ENCODE measurements around the gene SMC6.

Gene SMC6

GRCh38 chr2:17690776-17691175 lies 62.8 kb downstream of the SMC6 start:
- Histone ChIP-seq H3K4me1 (ENCODE audit: insufficient read depth, low read length) (no peaks in the 10 kb centered on the region), H3K36me3 (ENCODE audit: insufficient read depth, low read depth, low read length) (peaks cover 83% of the 10 kb centered on the region), H3K27ac (ENCODE audit: low read length) (no peak overlapping the region), H3K27me3 (ENCODE audit: insufficient read depth, low read length) (no peaks in the 10 kb centered on the region), H3K9me3 (ENCODE audit: insufficient read depth, low read depth, low read length) (no peaks in the 10 kb centered on the region), H3K9ac (ENCODE audit: low read depth, low read length) (no peak overlapping the region), H3K4me3 (ENCODE audit: low read length) (no peak overlapping the region)

GRCh38 chr2:17689010-17689409 lies 64.6 kb downstream of the SMC6 start:
- peaks cover 81% of the 10 kb centered on the region for H3K36me3 ChIP-seq (ENCODE audit: insufficient read depth, low read depth, low read length)
- H3K27ac ChIP-seq (ENCODE audit: low read length), result no peak overlapping the region
- H3K9ac ChIP-seq (ENCODE audit: low read depth, low read length), result no peak overlapping the region

GRCh38 chr2:17688600-17688999 lies 65.0 kb downstream of the SMC6 start:
- H3K9ac ChIP-seq (ENCODE audit: low read depth, low read length), result no peak overlapping the region
- H3K9me3 ChIP-seq (ENCODE audit: insufficient read depth, low read depth, low read length), result no peaks in the 10 kb centered on the region
- H3K4me3 ChIP-seq (ENCODE audit: low read length), result no peak overlapping the region
- H3K27ac ChIP-seq (ENCODE audit: low read length), result no peak overlapping the region
- no peaks in the 10 kb centered on the region for H3K4me1 ChIP-seq (ENCODE audit: insufficient read depth, low read length)
- peaks cover 81% of the 10 kb centered on the region for H3K36me3 ChIP-seq (ENCODE audit: insufficient read depth, low read depth, low read length)
- no peaks in the 10 kb centered on the region for H3K27me3 ChIP-seq (ENCODE audit: insufficient read depth, low read length)

More at GRCh38 chr2:17689010-17689409, 64.6 kb downstream of the SMC6 start:
- no peak overlapping the region for H3K4me3 ChIP-seq (ENCODE audit: low read length)
- H3K9me3 ChIP-seq (ENCODE audit: insufficient read depth, low read depth, low read length), result no peaks in the 10 kb centered on the region
- no peaks in the 10 kb centered on the region for H3K4me1 ChIP-seq (ENCODE audit: insufficient read depth, low read length)
- H3K27me3 ChIP-seq (ENCODE audit: insufficient read depth, low read length), result no peaks in the 10 kb centered on the region

GRCh38 chr2:17683981-17684380 lies 69.6 kb downstream of the SMC6 start:
- Histone ChIP-seq H3K4me1 (ENCODE audit: insufficient read depth, low read length) (no peaks in the 10 kb centered on the region), H3K36me3 (ENCODE audit: insufficient read depth, low read depth, low read length) (peaks cover 97% of the 10 kb centered on the region), H3K4me3 (ENCODE audit: low read length) (no peak overlapping the region), H3K27me3 (ENCODE audit: insufficient read depth, low read length) (no peaks in the 10 kb centered on the region), H3K27ac (ENCODE audit: low read length) (no peak overlapping the region), H3K9ac (ENCODE audit: low read depth, low read length) (no peak overlapping the region), H3K9me3 (ENCODE audit: insufficient read depth, low read depth, low read length) (no peaks in the 10 kb centered on the region)

DNA sequence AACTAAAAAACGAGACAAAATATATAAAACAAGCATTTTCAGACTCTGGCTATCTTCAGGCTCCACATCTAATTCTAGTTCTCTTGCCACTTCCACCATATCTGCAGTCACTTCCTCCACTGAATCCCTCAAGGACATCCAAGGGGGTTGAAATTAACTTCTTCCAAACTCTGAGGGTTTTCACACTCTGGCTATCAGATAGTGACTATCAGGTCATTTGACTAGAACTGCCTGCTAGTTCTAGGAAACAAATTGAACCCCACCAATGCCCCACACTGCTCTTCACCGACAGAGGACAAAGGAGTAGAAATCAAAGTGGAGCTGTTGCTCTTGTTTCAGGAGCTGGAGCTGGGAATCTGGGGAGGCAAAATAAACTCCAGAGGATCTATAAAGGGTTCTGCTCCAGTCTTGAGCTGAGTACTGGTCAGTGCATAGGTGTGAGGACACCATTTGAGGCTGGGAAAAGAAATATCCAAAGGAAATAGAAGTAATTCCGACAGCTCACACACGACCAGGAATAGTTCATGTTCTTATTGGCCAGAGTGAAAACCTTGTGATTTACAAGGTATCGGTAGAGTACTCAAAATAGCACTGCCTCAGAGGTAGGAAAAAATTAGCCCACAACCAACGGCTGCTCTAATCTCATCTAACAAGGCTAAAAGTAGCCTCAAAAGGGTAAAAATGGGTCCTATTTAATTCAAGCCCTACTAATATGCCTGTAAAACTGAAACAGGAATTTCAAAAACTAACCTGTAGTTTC lies 71.3 kb downstream of the SMC6 start:
- H3K9ac ChIP-seq (ENCODE audit: low read depth, low read length), result no peak overlapping the region
- peaks cover 97% of the 10 kb centered on the region for H3K36me3 ChIP-seq (ENCODE audit: insufficient read depth, low read depth, low read length)
- H3K4me3 ChIP-seq (ENCODE audit: low read length), result no peak overlapping the region
- H3K27me3 ChIP-seq (ENCODE audit: insufficient read depth, low read length), result no peaks in the 10 kb centered on the region
- no peak overlapping the region for H3K27ac ChIP-seq (ENCODE audit: low read length)
- H3K4me1 ChIP-seq (ENCODE audit: insufficient read depth, low read length), result no peaks in the 10 kb centered on the region
- H3K9me3 ChIP-seq (ENCODE audit: insufficient read depth, low read depth, low read length), result no peaks in the 10 kb centered on the region

DNA sequence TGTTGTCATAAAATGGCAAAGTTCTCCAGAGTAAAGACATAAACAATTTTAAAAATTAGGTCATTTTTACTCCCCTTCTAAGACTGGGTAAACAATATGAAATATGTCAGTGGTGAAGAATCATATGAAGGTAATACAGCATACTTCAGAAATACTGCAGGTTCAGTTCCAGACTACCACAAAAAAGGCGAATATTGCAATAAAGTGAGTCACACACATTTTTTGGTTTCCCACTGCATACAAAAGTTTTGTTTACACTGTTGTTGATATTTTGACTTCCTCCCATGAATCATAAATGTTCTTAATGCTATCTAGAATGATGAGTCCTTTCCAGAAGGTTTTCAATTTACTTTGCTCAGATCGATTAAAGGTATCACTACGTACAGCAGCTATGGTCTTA lies 73.5 kb downstream of the SMC6 start:
- Histone ChIP-seq H3K9ac (ENCODE audit: low read depth, low read length) (no peak overlapping the region), H3K9me3 (ENCODE audit: insufficient read depth, low read depth, low read length) (no peaks in the 10 kb centered on the region), H3K27me3 (ENCODE audit: insufficient read depth, low read length) (no peaks in the 10 kb centered on the region), H3K4me1 (ENCODE audit: insufficient read depth, low read length) (no peaks in the 10 kb centered on the region), H3K4me3 (ENCODE audit: low read length) (no peak overlapping the region), H3K36me3 (ENCODE audit: insufficient read depth, low read depth, low read length) (peaks cover 97% of the 10 kb centered on the region), H3K27ac (ENCODE audit: low read length) (no peak overlapping the region)

- no peak overlapping the region for H3K9ac ChIP-seq (ENCODE audit: low read depth, low read length)
- H3K27me3 ChIP-seq (ENCODE audit: insufficient read depth, low read length), result no peaks in the 10 kb centered on the region
- peaks cover 63% of the 10 kb centered on the region for H3K36me3 ChIP-seq (ENCODE audit: insufficient read depth, low read depth, low read length)
- H3K4me1 ChIP-seq (ENCODE audit: insufficient read depth, low read length), result no peaks in the 10 kb centered on the region
- H3K27ac ChIP-seq (ENCODE audit: low read length), result no peak overlapping the region
- no peak overlapping the region for H3K4me3 ChIP-seq (ENCODE audit: low read length)
- H3K9me3 ChIP-seq (ENCODE audit: insufficient read depth, low read depth, low read length), result no peaks in the 10 kb centered on the region
Observed at GRCh38 chr2:17674817-17675216, 78.8 kb downstream of the SMC6 start.

DNA sequence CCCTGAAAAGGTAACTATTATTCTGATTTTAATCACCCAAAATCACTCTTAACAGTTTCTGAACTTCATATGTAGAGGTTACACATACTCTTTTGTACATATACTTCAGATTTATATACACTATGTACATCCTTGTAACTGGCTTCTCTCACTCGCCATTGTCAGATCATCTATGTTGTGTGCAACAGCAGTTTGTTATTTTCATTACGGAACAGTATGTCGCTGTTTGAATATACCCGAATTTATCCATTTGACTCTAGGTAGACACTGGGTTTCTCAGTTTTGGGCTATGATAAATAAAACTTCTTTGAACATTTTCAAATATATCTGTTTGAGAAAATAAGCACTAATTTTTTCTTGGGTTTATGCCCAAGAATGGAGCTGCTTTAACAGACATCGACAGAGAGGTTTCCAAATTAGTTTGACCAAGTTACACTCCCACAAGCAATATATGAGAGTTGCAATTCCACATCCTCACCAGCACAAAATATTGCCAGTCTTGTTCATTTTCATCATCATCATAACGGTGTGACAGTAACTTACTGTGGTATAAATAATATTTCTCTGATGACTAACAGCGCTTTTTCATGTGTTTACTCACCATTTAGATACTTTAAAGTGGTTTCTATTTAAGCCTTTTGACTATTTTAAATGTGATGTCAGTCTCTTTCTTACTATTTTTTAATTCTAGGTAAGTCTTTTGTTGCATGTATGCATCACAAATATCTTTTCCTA lies 80.9 kb downstream of the SMC6 start:
- Histone ChIP-seq H3K36me3 (ENCODE audit: insufficient read depth, low read depth, low read length) (peaks cover 63% of the 10 kb centered on the region), H3K4me1 (ENCODE audit: insufficient read depth, low read length) (no peaks in the 10 kb centered on the region), H3K4me3 (ENCODE audit: low read length) (no peak overlapping the region), H3K27me3 (ENCODE audit: insufficient read depth, low read length) (no peaks in the 10 kb centered on the region), H3K9me3 (ENCODE audit: insufficient read depth, low read depth, low read length) (no peaks in the 10 kb centered on the region), H3K27ac (ENCODE audit: low read length) (no peak overlapping the region), H3K9ac (ENCODE audit: low read depth, low read length) (no peak overlapping the region)

GRCh38 chr2:17667898-17668297 lies 85.7 kb downstream of the SMC6 start:
- Histone ChIP-seq H3K27ac (ENCODE audit: low read length) (no peak overlapping the region), H3K36me3 (ENCODE audit: insufficient read depth, low read depth, low read length) (peaks cover 82% of the 10 kb centered on the region), H3K4me1 (ENCODE audit: insufficient read depth, low read length) (no peaks in the 10 kb centered on the region), H3K4me3 (ENCODE audit: low read length) (no peak overlapping the region), H3K9ac (ENCODE audit: low read depth, low read length) (no peak overlapping the region), H3K27me3 (ENCODE audit: insufficient read depth, low read length) (no peaks in the 10 kb centered on the region), H3K9me3 (ENCODE audit: insufficient read depth, low read depth, low read length) (no peaks in the 10 kb centered on the region)

DNA sequence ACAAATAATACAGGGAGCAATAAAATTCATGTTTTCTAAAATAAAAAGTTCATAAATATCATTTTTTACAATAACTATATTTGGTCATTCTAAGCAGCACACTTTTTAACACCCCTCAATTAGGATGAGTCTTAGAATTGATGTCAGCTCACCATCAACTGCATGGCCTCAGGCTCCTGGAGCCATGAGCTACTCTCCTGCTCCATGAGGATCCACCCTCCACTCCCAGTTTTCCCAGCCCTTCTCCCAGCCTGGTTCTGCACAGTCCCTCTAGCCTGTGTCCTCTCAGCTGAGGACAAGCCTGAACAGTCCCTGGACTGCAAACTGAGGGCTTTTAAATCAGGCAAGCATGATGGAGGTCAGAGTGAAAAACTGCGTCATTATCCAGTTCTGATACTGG lies 89.1 kb downstream of the SMC6 start:
- no peak overlapping the region for H3K27ac ChIP-seq (ENCODE audit: low read length)
- no peak overlapping the region for H3K9ac ChIP-seq (ENCODE audit: low read depth, low read length)
- H3K27me3 ChIP-seq (ENCODE audit: insufficient read depth, low read length), result no peaks in the 10 kb centered on the region
- H3K9me3 ChIP-seq (ENCODE audit: insufficient read depth, low read depth, low read length), result no peaks in the 10 kb centered on the region
- H3K36me3 ChIP-seq (ENCODE audit: insufficient read depth, low read depth, low read length), result peaks cover 78% of the 10 kb centered on the region
- H3K4me1 ChIP-seq (ENCODE audit: insufficient read depth, low read length), result no peaks in the 10 kb centered on the region
- no peak overlapping the region for H3K4me3 ChIP-seq (ENCODE audit: low read length)

GRCh38 chr2:17662723-17663122 lies 90.9 kb downstream of the SMC6 start:
- no peak overlapping the region for H3K4me3 ChIP-seq (ENCODE audit: low read length)
- H3K9ac ChIP-seq (ENCODE audit: low read depth, low read length), result no peak overlapping the region
- H3K36me3 ChIP-seq (ENCODE audit: insufficient read depth, low read depth, low read length), result peaks cover 59% of the 10 kb centered on the region
- H3K9me3 ChIP-seq (ENCODE audit: insufficient read depth, low read depth, low read length), result no peaks in the 10 kb centered on the region
- H3K27ac ChIP-seq (ENCODE audit: low read length), result no peak overlapping the region
- no peaks in the 10 kb centered on the region for H3K27me3 ChIP-seq (ENCODE audit: insufficient read depth, low read length)
- H3K4me1 ChIP-seq (ENCODE audit: insufficient read depth, low read length), result no peaks in the 10 kb centered on the region

DNA sequence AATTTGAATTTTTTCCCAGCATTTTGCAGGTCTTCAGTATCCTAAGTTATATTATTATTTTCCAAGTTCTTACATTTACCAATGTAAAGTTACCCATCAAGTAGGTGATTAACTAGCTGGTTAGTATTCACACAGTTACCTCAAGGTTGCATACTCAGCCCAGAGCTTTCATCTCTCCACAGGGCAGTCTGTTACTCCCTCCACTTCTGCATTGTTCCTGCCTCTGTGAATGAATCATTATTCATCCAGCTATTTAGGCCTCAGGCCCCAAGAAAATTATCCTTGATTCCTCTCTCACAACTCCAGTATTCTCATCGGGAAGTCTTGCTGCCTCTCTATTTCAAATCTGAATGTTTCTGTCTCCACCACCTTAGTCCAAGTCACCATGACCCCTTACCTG lies 92.2 kb downstream of the SMC6 start:
- H3K9ac ChIP-seq (ENCODE audit: low read depth, low read length), result no peak overlapping the region
- H3K36me3 ChIP-seq (ENCODE audit: insufficient read depth, low read depth, low read length), result peaks cover 49% of the 10 kb centered on the region
- H3K9me3 ChIP-seq (ENCODE audit: insufficient read depth, low read depth, low read length), result no peaks in the 10 kb centered on the region
- H3K27me3 ChIP-seq (ENCODE audit: insufficient read depth, low read length), result no peaks in the 10 kb centered on the region
- H3K4me3 ChIP-seq (ENCODE audit: low read length), result no peak overlapping the region
- no peaks in the 10 kb centered on the region for H3K4me1 ChIP-seq (ENCODE audit: insufficient read depth, low read length)
- no peak overlapping the region for H3K27ac ChIP-seq (ENCODE audit: low read length)
